ENCODE results near the gene LAMA3. TPM values are rescaled to one million over a fixed set of nuclear protein-coding genes. Genes with fewer than 3 reads are reported as not detected.

Gene LAMA3
- total and polyA plus RNA-seq, 8 donors, result 4.3 to 182 (median 26.6) TPM

DNA sequence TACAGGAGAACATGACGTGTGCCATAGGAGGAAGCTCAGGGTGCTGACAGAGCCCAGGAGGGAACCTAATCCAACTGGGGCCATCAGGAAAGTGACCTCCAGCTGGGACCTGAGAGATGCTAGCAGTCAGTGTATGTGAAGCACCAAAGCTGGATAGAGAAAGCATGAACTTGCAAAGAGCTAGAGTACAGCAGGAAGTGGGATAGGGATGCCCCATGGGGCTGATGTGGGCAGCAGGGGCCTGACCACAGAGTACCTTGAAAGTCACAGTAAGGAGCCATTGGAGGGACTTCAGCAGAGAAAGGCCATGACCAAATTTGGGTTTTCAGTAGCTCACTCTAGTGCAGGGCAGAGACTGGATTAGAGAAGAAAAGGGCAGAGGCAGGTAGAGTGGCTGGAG, 233.7 kb downstream of the LAMA3 start:
- no peaks in the 10 kb centered on the region for H3K27me3 ChIP-seq
- H3K9me3 ChIP-seq, result no peaks in the 10 kb centered on the region
- intact Hi-C loops (cut with DNase I; ENCODE audit: low total_unique reads), result no loop called here

DNA sequence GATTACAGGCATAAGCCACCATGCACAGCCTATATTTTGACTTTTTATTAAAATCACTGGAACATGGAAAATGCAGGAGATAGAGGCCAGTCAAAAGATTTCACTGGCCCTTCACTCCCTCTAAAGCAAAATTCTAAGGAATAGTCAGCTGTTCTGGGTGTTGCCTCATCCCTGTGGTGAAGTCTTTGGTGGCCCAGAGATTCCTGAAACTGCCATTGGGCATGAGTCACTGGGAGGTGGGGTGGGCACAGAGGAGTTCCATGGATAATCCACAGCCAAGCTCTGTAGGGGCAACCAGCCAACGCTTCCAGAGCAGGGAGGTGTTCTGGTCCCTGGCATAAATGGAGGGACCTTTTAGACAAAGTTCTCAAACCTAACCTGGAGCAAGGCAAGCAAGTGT, 235.6 kb downstream of the LAMA3 start:
- H3K4me1 ChIP-seq, result peaks cover 13 to 43% (median 20%) of the 10 kb centered on the region in 4 donors
- DNase-seq, result no peak
- H3K4me3 ChIP-seq, result no peak overlapping the region
- no peak overlapping the region for H3K27ac ChIP-seq
- WGBS, 5 donors, result 71 to 100% (median 92%) methylated on average over 1 of the region's 1 CpG
- TF ChIP-seq, protein P1, sequence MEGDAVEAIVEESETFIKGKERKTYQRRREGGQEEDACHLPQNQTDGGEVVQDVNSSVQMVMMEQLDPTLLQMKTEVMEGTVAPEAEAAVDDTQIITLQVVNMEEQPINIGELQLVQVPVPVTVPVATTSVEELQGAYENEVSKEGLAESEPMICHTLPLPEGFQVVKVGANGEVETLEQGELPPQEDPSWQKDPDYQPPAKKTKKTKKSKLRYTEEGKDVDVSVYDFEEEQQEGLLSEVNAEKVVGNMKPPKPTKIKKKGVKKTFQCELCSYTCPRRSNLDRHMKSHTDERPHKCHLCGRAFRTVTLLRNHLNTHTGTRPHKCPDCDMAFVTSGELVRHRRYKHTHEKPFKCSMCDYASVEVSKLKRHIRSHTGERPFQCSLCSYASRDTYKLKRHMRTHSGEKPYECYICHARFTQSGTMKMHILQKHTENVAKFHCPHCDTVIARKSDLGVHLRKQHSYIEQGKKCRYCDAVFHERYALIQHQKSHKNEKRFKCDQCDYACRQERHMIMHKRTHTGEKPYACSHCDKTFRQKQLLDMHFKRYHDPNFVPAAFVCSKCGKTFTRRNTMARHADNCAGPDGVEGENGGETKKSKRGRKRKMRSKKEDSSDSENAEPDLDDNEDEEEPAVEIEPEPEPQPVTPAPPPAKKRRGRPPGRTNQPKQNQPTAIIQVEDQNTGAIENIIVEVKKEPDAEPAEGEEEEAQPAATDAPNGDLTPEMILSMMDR (IDR thresholded peaks at IDR 0.05), result no peak
- TF ChIP-seq POLR2AphosphoS5 (IDR thresholded peaks at IDR 0.05), result no peak
- no peak for TF ChIP-seq POLR2A (IDR thresholded peaks at IDR 0.05)
- TF ChIP-seq EP300 (IDR thresholded peaks at IDR 0.05), result no peak
- no peaks in the 10 kb centered on the region for H3K9me3 ChIP-seq
- peaks cover 4 to 41% (median 19%) of the 10 kb centered on the region in 4 donors for H3K36me3 ChIP-seq
- intact Hi-C loops (cut with DNase I; ENCODE audit: low total_unique reads), result no loop called here
- no peaks in the 10 kb centered on the region for H3K27me3 ChIP-seq

More for the DNA sequence above, 233.7 kb downstream of the LAMA3 start:
- no peak for DNase-seq
- H3K4me1 ChIP-seq, result peaks cover 11 to 39% (median 15%) of the 10 kb centered on the region in 4 donors
- no peak overlapping the region for H3K4me3 ChIP-seq
- TF ChIP-seq POLR2AphosphoS5 (IDR thresholded peaks at IDR 0.05), result no peak
- TF ChIP-seq POLR2A (IDR thresholded peaks at IDR 0.05), result no peak
- TF ChIP-seq EP300 (IDR thresholded peaks at IDR 0.05), result no peak
- TF ChIP-seq, protein P1 (IDR thresholded peaks at IDR 0.05), result no peak
- peaks cover 0 to 39% (median 19%) of the 10 kb centered on the region in 4 donors for H3K36me3 ChIP-seq
- H3K27ac ChIP-seq, result no peak overlapping the region
- 80 to 96% (median 89%) methylated on average over 1 of the region's 1 CpG for WGBS, 5 donors

DNA sequence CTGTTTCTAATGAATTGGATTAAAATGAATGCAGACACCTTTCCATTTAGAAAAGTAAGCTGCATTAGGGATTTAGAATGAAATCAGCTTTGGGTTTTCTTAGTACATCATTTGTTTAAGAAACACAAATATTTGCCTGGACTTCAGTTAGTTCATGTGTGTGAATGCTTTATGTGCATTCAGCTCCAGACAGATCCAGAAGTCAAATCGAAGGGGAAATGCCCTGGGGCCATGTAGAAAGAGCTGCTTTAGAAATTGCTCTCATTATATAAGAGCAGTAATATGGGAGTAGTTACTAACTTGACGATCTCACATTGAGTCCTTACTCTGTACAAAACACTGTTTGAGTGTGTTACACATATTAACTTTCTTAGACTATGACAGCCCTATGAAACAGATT, 237.3 kb downstream of the LAMA3 start:
- TF ChIP-seq EP300 (IDR thresholded peaks at IDR 0.05), result no peak
- no peak for TF ChIP-seq POLR2AphosphoS5 (IDR thresholded peaks at IDR 0.05)
- TF ChIP-seq, protein P1 (IDR thresholded peaks at IDR 0.05), result no peak
- TF ChIP-seq POLR2A (IDR thresholded peaks at IDR 0.05), result no peak
- Histone ChIP-seq H3K27me3 (no peaks in the 10 kb centered on the region), H3K36me3 (peaks cover 0 to 27% (median 14%) of the 10 kb centered on the region in 4 donors), H3K4me1 (peaks cover 13 to 43% (median 20%) of the 10 kb centered on the region in 4 donors), H3K9me3 (no peaks in the 10 kb centered on the region), H3K4me3 (no peak overlapping the region), H3K27ac (no peak overlapping the region)
- intact Hi-C loops (cut with DNase I; ENCODE audit: low total_unique reads), result no loop called here
- WGBS, 5 donors, result 33 to 47% (median 46%) methylated on average over 2 of the region's 2 CpGs
- peak in 1 of 2 donors; percentile 16 for DNase-seq

DNA sequence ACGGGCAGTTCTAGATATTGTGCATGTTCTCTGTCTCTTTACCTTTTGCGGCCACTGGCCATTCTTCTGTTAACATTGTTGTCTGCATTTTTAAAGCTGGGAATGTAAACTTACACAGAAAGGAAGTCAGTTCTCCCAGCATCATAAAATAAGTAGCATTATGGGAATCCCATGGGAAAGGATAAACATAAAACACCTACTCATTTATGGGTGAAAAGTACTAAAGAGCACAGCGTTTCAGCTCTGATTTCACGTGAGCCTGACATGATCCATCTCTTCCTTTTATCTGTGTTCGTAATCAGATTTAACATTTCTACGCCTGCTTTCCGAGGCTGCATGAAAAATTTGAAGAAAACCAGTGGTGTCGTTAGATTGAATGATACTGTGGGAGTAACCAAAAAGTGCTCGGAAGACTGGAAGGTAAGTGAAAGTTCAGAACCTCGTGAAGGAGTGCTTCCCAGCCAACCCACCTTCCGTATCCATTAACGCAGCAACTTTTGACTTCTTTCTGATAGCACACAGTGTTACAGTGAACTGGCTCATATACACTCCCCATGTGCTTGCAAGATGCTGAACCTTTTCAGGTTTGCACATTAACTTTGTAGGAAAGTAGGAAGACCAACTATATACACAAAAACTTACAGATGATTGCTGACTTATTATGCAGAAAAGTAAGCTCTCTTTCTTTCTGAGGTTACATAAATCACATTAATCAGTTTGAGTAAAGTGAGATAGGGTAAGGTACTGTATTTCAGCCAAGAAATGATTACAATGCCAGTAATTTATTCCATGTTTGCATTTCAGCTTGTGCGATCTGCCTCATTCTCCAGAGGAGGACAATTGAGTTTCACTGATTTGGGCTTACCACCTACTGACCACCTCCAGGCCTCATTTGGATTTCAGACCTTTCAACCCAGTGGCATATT, 238.8 kb downstream of the LAMA3 start:
- peak in 1 of 2 donors; percentile 15 for DNase-seq
- intact Hi-C loops (cut with DNase I; ENCODE audit: low total_unique reads), result no loop called here
- 24 to 48% (median 36%) methylated on average over 13 of the region's 13 CpGs for WGBS, 5 donors
- H3K36me3 ChIP-seq, result peaks cover 4 to 31% (median 17%) of the 10 kb centered on the region in 4 donors
- no peak for TF ChIP-seq POLR2AphosphoS5 (IDR thresholded peaks at IDR 0.05)
- TF ChIP-seq, protein P1 (IDR thresholded peaks at IDR 0.05), result no peak
- no peak for TF ChIP-seq POLR2A (IDR thresholded peaks at IDR 0.05)
- TF ChIP-seq EP300 (IDR thresholded peaks at IDR 0.05), result no peak
- peak overlapping the region in 1 of 4 donors; percentile 3 for H3K4me3 ChIP-seq
- H3K27ac ChIP-seq, result peak overlapping the region; percentile 27 to 68 (median 38)
- no peaks in the 10 kb centered on the region for H3K9me3 ChIP-seq
- no peaks in the 10 kb centered on the region for H3K27me3 ChIP-seq
- peaks cover 13 to 43% (median 20%) of the 10 kb centered on the region in 4 donors for H3K4me1 ChIP-seq
